ENCODE measurements around the gene INTS4. TPM values are rescaled to one million over a fixed set of nuclear protein-coding genes. Genes with fewer than 3 reads are reported as not detected.

The INTS4 gene
- total RNA-seq, 1 donor from 2014 or later = 32.5 TPM

DNA sequence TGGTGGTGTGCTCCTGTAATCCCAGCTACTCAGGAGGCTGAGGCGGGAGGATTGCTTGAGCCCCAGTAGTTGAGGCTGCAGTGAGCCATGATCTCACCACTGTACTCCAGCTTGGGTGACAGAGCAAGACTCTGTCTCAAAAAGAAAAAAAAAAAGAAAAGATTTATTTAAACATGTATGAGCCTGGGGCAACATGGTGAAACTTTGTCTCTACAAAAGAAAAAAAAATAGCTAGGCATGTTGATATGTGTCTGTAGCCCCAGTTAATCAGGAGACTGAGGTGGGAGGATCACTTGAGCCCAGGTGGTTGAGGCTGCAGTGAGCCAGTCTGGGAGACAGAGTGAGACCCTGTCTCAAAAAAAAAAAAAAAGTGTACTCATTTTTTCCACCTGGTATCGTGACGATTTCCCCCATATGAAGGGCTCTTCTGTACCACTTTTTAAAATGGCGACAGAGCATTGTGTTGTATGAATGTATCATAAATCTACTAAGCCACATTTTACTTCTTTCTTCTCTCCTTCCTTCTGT lies 45.0 kb upstream of the INTS4 start:
- TF ChIP-seq, protein P1, sequence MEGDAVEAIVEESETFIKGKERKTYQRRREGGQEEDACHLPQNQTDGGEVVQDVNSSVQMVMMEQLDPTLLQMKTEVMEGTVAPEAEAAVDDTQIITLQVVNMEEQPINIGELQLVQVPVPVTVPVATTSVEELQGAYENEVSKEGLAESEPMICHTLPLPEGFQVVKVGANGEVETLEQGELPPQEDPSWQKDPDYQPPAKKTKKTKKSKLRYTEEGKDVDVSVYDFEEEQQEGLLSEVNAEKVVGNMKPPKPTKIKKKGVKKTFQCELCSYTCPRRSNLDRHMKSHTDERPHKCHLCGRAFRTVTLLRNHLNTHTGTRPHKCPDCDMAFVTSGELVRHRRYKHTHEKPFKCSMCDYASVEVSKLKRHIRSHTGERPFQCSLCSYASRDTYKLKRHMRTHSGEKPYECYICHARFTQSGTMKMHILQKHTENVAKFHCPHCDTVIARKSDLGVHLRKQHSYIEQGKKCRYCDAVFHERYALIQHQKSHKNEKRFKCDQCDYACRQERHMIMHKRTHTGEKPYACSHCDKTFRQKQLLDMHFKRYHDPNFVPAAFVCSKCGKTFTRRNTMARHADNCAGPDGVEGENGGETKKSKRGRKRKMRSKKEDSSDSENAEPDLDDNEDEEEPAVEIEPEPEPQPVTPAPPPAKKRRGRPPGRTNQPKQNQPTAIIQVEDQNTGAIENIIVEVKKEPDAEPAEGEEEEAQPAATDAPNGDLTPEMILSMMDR (IDR thresholded peaks at IDR 0.05; ENCODE audit: insufficient read depth, low read length, poor library complexity, severe bottlenecking) = no peak
- H3K27me3 ChIP-seq (ENCODE audit: control insufficient read depth, insufficient read depth, low read length) = no peaks in the 10 kb centered on the region
- H3K36me3 ChIP-seq (ENCODE audit: control insufficient read depth, insufficient read depth, low read length) = no peaks in the 10 kb centered on the region
- no peak for DNase-seq (ENCODE audit: low read depth)
- H3K4me3 ChIP-seq (ENCODE audit: low read depth, low read length) = no peak overlapping the region

DNA sequence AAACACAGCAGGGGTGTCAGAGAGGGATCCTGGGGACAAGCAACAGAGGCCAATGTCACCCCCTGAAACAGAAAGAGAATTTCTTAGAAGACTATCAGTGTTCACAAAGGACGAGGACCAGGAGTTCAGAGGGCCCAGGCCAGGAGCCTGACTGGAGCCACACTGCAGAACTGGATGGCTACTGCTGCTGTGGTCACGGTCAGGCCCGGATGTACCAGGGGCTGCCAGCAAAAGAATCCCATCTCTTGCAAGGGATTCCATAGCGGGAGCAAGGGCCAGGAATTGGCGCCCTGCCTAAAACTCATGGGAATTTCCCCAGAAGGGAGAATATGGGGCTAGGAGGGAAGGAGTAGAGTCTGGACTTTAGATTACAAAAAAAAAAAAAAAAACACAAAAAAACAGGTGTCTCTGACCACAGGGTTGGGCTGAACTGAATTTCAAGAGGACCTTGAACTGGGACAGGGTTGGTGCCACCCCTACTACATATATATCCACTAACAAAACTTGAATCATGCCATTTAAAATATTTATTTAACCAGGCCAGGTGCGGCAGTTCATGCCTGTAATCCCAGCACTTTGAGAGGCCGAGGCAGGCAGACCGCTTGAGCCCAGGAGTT lies 44.3 kb upstream of the INTS4 start:
- no peak overlapping the region for H3K4me3 ChIP-seq (ENCODE audit: low read depth, low read length)
- no peak for DNase-seq (ENCODE audit: low read depth)
- no peaks in the 10 kb centered on the region for H3K36me3 ChIP-seq (ENCODE audit: control insufficient read depth, insufficient read depth, low read length)
- H3K27me3 ChIP-seq (ENCODE audit: control insufficient read depth, insufficient read depth, low read length) = no peaks in the 10 kb centered on the region
- TF ChIP-seq, protein P1 (IDR thresholded peaks at IDR 0.05; ENCODE audit: insufficient read depth, low read length, poor library complexity, severe bottlenecking) = no peak

DNA sequence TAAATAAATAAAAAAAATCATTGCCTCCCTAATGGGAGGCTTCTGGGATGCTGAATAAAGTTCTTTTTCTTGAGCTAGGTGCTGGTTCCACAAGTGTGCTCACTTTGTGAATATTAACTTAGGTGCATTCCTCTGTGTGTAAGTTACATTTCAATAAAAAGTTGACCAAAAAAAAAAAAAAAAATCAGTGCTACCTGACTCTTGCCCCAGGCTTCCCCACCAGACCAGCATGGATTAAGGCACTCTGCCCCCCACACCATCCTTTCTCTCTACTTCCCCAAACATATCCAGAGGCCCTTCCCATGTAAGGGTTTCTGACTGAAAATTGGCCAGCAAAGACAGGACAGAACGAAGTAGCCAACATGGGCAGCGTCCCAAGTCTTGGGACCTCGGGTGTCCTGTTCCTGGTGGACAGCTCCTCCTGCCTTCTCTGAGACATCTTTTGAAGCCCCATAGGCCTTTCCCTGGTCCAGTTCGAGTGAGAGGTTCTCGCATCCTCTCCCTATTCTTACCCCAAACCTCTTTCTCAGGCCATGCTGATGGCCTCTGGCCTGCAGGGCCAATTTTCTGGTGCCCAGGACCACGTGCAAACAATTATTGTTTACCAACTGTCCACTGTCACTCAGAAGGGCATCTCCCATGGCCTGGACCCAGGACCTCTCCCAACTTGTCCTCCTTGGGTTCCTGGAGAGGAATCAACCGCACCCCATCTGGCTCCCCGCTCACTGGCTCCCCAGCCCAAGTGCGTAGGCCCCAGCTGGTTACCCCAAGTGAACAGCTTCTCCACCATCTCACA lies 43.6 kb upstream of the INTS4 start:
- H3K4me3 ChIP-seq (ENCODE audit: low read depth, low read length) = no peak overlapping the region
- no peaks in the 10 kb centered on the region for H3K27me3 ChIP-seq (ENCODE audit: control insufficient read depth, insufficient read depth, low read length)
- no peaks in the 10 kb centered on the region for H3K36me3 ChIP-seq (ENCODE audit: control insufficient read depth, insufficient read depth, low read length)
- DNase-seq (ENCODE audit: low read depth) = no peak
- TF ChIP-seq, protein P1 (IDR thresholded peaks at IDR 0.05; ENCODE audit: insufficient read depth, low read length, poor library complexity, severe bottlenecking) = no peak

DNA sequence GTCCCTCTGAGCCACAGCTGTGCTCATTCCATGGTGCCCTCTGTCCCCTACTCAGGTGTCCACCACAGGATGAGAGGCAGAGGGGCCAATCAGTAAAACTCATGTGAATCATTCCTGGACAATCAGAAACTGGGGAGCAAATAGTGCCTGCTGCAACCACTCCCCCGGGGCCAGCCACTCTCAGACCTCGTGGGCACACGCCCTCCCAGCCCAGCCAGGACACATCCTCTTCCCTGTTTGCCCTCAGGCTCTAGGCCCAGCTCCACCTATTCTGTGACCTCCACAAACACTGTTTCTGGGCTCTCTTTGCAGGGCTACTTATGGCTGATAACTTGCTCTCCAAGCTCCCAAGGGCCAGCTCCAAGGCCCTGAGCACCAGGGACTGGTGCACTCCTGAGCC lies 42.6 kb upstream of the INTS4 start:
- TF ChIP-seq, protein P1 (IDR thresholded peaks at IDR 0.05; ENCODE audit: insufficient read depth, low read length, poor library complexity, severe bottlenecking) = no peak

GRCh38 chr11:78036313-78036712 lies 41.8 kb upstream of the INTS4 start:
- Histone ChIP-seq H3K27me3 (ENCODE audit: control insufficient read depth, insufficient read depth, low read length) (no peaks in the 10 kb centered on the region), H3K4me3 (ENCODE audit: low read depth, low read length) (no peak overlapping the region), H3K36me3 (ENCODE audit: control insufficient read depth, insufficient read depth, low read length) (no peaks in the 10 kb centered on the region)
- no peak for DNase-seq (ENCODE audit: low read depth)
- TF ChIP-seq, protein P1 (IDR thresholded peaks at IDR 0.05; ENCODE audit: insufficient read depth, low read length, poor library complexity, severe bottlenecking) = no peak

More for the DNA sequence above, 42.6 kb upstream of the INTS4 start:
- Histone ChIP-seq H3K4me3 (ENCODE audit: low read depth, low read length) (no peak overlapping the region), H3K36me3 (ENCODE audit: control insufficient read depth, insufficient read depth, low read length) (no peaks in the 10 kb centered on the region), H3K27me3 (ENCODE audit: control insufficient read depth, insufficient read depth, low read length) (no peaks in the 10 kb centered on the region)
- DNase-seq (ENCODE audit: low read depth) = no peak
